DMS153 treated with DMSO at 0.1 percent for 48 hours (cell line): ENCODE results near the gene IRF7.
"Not testable (repeated sequence)": the region's sequence is repeated elsewhere in the genome, so short reads cannot be mapped to it uniquely, and the experiment has no call there.

Experiments used
- DNase-seq: peaks from one replicate; lab custom pipeline; 2025; ENCODE audit not compliant: unreplicated experiment; lab: John Stamatoyannopoulos, UW

The IRF7 gene

DNA sequence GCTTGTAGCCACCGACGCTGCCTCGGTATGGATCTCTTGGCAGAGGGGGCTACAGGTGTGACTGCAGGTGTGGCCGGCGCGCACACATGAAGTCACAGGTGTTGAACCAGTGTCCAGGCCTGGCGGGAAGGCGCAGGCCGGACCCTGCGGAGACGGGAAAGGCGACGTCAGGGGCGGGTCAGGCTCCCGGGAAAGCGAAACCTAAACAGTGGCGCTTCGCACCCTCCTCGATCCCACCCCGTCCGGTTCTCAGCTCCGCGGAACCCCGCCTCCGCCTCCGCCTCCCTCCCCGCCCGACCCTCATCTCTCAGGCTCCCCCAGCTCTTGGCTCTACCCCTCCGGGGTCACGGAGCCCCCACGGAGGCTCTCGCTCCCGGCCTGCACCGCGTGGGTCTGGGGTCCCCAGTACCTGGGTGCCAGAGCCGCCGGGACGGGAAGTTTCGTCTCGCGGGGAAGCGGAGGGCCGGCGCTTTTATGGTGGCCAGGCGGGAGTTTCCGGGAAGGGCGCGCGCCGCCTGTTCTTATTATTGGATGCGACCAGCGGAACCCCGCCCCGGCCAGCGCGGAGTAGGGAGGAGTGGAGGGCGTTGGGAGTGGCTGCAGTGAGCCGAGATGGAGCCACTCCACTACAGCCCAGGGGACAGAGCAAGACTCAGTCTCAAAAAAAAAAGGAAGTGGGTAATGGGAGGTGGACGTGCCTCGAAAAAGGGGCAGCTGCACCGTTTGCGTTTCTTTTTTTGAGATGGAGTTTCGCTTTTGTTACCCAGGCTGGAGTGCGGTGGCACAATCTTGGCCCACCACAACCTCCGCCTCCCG, at the start of gene IRF7:
TSS of gene IRF7 (minus strand) at position 447 of the 816 bp plus-strand sequence. CDS start 586 bp downstream, outside the sequence.
- peak; percentile 86 for DNase-seq

DNA sequence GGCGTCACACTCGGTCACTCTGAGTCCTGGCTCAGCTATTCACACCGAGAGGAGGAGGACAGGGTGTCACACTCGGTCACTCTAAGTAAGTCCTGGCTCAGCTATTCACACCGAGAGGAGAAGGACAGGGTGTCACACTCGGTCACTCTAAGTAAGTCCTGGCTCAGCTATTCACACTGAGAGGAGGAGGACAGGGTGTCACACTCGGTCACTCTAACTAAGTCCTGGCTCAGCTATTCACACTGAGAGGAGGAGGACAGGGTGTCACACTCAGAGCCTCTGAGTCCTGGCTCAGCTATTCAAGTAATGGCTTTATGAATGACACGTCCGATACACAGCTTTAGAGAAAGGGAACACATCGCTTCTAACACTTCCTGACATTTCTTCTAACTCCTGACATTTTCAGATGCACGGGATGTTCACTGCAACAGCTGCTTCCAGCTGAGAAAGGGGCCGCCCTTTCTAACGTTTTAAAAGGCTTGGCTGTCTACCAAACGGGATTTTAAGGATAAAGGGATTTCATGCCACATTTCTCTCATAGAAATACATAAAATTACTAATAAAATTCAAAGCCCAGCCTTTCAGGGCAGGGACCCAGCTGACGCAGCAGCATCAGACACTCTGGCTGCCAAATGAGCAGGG, 49.4 kb upstream of the IRF7 start:
- DNase-seq: no peak

DNA sequence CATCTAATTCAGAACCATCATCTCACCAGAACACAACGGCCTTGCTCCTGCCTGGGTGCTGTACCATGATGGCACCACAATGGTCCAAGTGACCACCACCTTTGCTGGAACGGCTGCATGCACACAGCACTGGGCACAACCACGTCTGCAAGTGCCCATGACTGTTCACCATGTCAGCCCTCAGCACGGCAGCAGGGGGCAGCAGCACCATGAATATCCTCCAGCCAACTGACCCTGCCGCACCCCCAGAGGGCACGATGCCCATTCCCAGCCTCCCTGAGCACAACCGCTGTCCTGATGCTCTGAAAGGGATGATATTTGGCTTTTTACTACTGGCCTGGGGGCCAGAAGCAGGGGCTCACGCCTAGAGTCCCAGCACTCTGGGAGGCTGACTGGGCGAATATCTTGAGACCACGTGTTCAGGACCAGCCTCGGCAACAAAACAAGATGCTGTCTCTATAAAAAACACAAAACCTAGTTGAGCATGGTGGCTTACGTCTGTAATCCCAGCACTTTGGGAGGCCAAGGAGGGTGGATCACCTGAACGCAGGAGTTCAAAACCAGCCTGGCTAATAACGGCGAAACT, 47.0 kb upstream of the IRF7 start:
- DNase-seq: peak; percentile 4

DNA sequence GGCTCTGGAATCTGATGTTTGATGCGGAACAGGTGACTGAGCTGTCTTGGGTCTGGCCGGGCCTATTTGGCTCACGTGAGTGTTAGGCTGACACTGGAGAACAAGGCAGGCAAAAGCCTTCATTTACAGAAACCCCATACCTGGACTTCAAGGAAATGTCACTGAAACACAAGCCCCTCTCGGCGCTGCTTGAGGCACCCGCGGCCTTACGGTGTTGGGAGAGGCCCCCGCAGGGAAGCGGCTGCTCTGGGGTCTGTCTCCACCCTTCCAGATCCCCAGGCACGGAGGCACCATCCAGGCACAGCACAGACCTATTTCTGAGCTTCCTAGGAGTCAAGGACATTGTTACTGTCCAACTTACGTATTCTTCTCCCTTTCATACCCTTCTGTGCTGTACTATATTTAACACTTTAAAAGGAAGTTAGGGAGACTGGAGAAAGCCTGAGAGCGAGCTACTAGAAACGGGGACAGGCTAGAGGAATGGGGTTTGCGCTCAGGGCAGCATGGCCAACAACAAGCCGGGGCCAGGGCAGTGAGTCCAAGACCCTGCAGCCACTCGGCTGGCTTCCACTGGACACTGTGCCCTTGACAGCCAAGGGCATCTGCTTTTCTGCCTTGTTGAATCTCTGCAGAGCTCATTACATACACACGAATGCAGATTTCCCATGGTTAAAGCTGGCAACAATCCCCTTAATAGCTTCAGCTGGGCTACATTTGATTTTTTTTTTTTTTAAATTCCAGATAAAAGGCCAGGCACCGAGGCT, 45.1 kb upstream of the IRF7 start:
- no peak for DNase-seq

DNA sequence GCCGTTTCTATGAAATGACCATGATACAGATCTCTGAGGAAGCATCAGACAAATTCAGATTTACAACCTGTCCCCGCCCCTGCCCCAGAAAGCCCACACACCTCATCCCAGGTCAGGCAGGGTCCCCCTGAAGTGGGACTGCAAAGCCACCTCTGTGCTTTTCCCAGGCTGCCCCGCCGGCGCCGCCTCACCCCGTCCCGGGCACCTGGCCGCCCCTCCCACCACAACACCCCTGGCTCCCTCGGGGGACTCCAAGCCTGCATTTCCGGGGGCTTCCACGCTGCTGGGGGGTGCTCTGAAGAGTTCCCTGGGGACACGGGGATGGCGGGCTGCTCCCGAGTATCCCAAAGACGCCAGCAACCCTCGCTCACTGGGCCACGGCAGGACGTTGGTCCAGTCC, 44.5 kb upstream of the IRF7 start:
- no peak for DNase-seq

DNA sequence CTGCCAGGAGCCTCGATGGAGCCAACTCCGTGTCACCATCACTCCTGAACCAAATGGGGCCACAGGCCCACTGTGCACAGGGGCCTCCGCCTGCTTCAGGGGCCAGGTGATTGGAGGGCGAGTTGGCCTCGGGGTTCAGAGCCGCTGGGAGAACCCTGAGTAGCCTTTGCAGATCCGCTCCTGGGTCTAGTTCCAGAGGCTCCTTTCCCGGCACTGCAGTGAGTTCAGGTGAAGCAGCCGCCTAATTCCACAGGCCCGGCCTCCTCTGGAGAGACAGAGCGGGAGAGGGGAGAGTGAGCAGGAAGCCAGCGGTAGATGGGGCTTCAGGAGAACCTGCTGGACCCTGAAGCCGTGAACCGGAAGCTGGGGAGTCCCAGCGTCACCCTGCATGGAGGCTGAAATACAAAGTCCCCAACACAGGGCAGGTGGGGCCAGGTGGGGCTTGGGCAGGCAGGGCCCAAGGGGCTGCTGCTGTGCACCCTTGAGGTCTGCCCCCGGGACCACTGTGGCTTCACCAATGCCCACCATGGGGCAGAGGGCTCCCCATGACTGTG, 43.9 kb upstream of the IRF7 start:
- DNase-seq: no peak

DNA sequence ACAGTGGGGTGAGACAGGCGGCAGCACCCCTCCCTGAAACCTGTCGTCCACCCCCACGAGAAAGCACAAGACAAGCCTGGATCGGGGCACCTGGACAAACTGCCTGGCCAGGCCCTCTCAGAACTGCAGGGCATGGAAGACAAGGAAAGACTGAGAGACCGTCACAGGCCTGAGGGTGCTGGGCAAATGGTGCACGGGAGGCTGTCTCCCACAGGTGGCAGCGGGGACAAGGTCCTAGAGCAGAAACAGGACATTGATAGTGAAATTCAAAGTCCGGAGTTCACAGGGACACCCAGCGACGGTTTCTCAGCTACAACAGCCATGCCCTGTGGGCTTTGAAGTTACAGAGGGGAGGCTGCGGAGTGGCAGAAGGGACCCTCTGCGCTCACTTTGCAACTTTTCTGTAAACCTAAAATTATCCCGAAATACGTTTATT, 42.0 kb upstream of the IRF7 start:
- no peak for DNase-seq

DNA sequence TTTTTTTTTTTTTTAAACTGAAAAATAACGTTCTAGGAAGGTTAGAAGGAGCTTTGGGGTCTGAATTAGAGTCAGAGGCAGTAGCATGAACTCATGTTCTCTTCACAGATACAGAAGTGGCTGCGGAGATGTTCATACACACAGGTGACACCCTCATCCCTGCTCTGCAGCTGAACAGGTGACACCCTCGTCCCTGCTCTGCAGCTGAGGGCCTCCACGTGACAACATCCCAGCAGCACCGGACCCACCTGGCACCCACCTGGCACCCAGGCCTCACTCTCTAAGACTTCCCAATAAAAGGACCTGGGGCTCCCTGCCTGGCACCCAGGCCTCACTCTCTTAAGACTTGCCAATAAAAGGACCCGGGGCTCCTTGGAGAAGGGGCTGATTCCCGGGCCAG, 41.1 kb upstream of the IRF7 start:
- no peak for DNase-seq

DNA sequence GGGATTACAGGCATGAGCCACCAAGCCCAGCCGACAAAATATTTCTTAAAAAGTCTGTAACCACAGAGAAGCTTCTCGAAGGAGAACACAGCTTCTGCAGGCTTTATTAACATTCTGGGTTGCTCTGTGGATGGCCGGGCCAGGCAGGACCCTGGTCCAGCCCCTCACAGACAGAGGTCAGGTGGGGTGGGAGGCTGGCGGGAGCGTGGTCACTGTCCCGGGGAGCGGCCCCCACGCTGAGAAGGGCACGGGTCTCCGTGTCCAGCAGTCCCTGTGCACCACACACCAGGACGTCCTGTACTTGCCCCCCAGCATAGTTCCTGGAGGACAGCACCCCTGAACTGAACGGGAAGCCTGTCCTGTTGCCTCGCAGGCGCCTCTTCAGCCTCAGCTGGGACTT, 40.7 kb upstream of the IRF7 start:
- no peak for DNase-seq

DNA sequence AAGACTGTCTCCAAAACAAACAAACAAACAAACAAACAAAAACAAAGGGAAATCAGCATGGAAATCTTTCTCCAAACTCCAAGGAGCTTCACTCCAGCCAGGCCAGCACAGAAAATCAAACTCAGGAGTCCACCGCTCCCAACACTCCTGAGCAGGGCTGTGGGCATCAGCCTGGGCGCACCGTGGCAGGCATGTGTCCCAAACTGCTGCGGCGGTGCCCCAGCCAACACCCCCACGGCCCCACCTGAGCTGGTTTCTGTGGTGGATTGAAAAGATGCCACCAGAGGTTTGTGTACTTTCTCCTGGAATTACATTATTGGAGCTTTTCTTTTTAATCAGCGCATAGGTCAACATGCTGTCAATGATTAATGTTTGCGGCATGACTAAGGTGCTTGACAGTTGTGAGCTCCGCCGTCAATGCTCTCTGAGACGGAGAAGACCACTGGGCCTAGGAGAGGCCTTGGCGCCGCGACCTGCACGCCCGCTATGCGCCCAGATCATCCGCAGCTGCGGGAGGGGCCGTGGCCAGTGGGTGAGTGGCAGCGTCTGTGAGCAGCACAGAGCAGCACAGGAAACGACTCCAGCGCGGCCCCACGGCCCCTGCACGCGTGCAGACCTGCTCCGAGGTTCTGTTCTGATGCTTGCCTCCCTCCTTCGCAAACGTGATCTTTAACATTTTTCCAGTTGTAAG, 39.4 kb upstream of the IRF7 start:
- DNase-seq: no peak

DNA sequence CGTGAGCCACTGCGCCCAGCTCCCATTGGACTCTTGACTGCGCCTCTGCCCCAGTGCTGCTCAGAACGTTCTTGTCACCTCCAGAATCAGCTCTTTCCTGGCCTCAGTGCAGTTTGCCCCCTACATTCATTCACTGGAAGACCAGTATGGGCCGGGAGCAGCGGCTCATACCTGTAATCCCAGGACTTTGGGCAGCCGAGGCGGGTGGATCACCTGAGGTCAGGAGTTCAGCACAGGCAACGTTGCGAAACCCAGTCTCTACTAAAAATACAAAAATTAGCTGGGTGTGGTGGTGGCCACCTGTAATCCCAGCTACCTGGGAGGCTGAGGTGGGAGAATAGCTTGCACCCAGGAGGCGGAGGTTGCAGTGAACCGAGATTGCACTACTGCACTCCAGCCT, 38.7 kb upstream of the IRF7 start:
- not testable (repeated sequence) for DNase-seq

DNA sequence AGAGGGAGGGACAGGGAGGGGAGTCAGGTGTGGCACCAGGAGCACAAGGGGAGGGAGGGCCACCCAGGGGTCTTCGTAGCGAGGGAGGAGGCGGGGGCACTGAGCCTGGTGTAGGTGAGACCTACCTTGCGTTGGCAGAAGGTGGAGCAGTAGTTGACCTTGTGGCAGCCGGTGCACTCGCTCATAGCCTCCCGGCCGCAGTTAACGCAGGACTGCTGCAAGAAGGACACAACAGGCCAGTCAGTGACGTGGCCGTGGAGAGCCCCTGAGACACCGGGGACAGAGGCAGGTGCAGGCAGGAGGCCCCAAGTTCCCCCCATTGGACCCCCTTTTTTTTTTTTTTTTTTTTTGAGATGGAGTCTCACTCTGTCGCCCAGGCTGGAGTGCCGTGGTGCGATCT, 38.1 kb upstream of the IRF7 start:
- no peak for DNase-seq

DNA sequence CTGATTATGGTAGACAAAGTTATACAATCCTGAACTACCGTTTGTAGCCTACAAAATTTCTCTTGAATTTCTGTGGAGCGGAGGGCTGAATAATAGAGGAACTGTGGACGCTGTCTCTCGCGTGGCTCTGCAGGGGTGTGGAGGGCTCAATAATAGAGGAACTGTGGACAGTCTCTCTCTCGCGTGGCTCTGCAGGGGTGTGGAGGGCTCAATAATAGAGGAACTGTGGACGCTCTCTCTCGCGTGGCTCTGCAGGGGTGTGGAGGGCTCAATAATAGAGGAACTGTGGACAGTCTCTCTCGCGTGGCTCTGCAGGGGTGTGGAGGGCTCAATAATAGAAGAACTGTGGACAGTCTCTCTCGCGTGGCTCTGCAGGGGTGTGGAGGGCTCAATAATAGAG, 37.4 kb upstream of the IRF7 start:
- DNase-seq: not testable (repeated sequence)

DNA sequence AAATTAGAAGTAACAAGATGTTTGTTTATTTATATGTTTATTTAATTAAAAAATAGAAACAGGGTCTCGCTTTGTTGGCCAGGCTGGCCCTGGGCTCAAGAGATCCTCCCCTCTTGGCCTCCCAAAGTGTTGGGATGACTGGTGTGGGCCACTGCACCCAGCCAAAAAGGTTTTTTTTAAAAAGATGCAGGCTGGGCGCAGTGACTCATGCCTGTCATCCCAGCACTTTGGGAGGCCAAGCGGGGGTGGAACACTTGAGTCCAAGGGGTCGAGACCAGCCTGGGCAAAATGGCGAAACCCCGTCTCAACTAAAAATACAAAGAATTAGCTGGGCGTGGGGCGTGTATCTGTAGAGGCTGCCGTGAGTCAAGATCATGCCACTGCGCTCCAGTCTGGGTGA, 34.7 kb upstream of the IRF7 start:
- no peak for DNase-seq

DNA sequence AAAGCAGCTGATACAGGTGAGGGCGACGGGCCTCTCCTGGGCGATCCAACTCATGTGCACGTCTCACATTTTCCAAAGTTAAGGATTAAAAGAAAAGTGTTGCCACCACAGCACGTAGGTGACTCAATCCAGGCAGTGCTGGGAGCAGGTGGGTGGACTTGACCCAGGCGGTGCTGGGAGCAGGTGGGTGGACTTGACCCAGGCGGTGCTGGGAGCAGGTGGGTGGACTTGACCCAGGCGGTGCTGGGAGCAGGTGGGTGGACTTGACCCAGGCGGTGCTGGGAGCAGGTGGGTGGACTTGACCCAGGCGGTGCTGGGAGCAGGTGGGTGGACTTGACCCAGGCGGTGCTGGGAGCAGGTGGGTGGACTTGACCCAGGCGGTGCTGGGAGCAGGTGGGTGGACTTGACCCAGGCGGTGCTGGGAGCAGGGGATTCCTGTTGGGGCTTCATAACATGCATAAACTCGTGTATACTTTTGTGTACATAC, 32.0 kb upstream of the IRF7 start:
- DNase-seq: not testable (repeated sequence)

DNA sequence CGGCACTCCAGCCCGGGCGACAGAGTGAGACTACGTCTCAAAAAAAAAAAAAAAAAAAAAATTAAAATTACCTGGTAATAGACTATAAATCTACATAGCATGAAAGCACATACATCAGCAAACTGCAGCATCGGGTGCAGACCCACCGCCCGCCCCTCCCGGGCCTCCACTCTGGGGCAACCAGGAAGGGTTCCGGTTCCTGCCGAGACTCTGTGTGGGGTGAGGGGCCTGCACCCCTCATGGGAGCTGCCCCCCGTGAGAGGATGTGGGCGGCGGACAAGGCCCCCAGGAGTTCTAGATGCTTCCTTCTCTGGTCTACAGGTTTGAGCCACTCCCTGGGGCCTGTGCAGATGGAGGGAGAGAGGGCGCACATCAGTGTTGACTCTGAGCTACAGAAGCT, 30.5 kb upstream of the IRF7 start:
- DNase-seq: no peak

DNA sequence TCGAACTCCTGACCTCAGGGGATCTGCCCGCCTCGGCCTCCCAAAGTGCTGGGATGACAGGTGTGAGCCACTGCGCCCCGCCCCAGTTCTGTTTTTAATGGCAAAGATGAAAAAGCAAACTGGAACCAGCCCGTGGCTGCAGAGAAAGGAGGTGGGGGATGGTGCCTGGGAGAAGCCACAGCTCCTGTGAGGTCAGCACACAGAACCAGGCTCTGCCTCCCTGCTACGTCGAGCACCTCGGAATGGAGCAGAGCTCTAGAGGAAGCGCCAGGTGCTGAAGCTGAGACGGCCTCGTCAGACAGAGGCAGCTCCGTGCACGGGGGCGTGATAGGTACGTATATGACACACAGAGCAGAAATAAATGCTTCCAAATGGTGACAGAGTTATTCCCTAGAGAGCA, 29.8 kb upstream of the IRF7 start:
- DNase-seq: no peak

DNA sequence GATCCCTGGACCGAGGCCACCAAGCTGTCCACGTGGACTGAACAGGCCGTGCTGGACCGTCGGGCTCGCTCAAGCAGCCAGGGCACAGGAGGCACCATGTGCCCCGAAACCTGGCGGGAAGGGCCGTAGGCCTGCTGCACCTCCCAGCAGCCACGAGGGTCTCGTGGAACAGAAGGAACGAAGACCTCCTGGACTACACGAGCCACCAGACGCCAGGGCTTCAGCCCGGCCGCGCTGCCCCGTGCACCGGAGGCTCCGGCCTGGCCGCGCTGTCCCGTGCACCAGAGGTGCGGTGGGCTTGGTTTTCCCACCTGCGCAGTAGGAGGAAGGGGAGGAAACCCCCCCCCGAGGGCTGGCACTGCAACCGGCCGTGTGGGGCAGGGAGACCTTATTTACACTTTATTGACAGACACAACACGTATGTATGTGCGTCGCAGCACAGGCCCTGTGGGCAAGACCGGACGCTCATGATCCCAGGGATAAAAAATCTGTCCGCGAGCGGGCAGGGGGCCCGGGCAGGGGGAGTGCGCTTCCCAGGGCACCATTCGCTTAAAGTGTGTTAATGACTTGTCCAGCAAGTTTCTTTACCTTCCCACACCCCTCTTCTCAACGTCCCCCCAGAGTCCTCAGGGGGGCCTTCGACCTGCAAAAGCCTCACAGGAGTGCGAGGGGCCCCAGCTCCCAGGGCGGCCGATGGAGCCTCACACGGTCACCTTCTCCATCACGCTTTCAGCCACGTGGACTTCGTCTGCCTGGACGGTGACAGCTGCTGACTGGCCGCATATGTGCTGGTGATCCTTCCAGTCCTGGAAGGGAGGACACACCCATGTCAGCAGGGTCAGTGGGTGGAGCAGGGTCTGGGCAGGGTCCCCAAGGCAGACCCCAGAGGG, 28.3 kb upstream of the IRF7 start:
- no peak for DNase-seq

DNA sequence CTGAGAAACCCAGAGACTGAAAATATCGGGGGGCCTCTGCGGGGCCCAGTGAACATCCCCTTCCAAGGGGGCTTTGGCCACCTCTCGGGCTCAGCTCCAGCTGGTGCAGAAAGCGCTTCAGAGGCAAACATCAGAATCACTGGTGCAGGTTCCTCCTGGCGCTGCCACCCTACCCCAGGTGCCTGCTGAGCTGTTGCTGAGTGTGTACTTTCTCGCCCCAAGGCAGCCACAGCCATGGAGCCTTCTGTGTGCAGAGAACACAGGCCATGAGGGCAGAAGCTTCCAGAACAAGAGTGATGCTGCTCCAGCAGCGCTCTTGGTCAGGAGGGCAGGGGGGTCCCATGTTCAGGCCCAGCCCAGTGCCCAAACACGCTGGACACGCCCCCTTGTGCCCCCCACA, 27.6 kb upstream of the IRF7 start:
- no peak for DNase-seq
